CD4-positive, CD25-positive, alpha-beta regulatory T cell (primary cell): ENCODE results near the gene CD226. TPM values are rescaled to one million over a fixed set of nuclear protein-coding genes. Genes with fewer than 3 reads are reported as not detected.
A peak's percentile ranks its signal among the peaks of the same experiment; 100 is the strongest.

Source experiments
- ATAC-seq, 2 donors: fragments of 150-1000 bp; cut with Tn5 transposase; one replicate each; pipeline ENCODE4 v1.10.0; 2021; ENCODE audit warnings: low read depth in 2 of 2, moderate number of reproducible peaks in 2 of 2, moderate library complexity in 1 of 2
- DNase-seq, 3 donors: peaks; one replicate each; pipeline versions ENCODE4 v3.0.0 to v3.0.0-alpha.2; 2012 to 2022; ENCODE audit warnings: mixed read lengths in 1 of 3
- H3K27ac ChIP-seq: one replicate; pipeline ENCODE4 v1.7.0; 2013; ENCODE audit warnings: mild to moderate bottlenecking, low read length; ENCODE audit not compliant: insufficient read depth, poor library complexity, severe bottlenecking
- H3K27me3 ChIP-seq: one replicate; pipeline ENCODE4 v1.7.0; 2013; ENCODE audit warnings: low read length; ENCODE audit not compliant: control insufficient read depth, insufficient read depth
- H3K36me3 ChIP-seq: one replicate; pipeline ENCODE4 v1.7.0; 2013; ENCODE audit warnings: mild to moderate bottlenecking, low read length, moderate library complexity; ENCODE audit not compliant: control insufficient read depth, insufficient read depth
- H3K4me1 ChIP-seq: 2 replicates; pipeline ENCODE4 v1.7.0; 2013; ENCODE audit warnings: mild to moderate bottlenecking, low read length; ENCODE audit not compliant: insufficient read depth, control insufficient read depth, poor library complexity, severe bottlenecking
- H3K4me3 ChIP-seq: one replicate; pipeline ENCODE4 v1.7.0; 2013; ENCODE audit warnings: low read depth, mild to moderate bottlenecking, low read length, moderate library complexity
- H3K9me3 ChIP-seq, 2 experiments: 1 replicate in 1 of 2; 2 replicates in 1 of 2; pipeline ENCODE4 v1.7.0; 2013; ENCODE audit warnings: low read length in 2 of 2, mild to moderate bottlenecking in 1 of 2, moderate library complexity in 1 of 2; ENCODE audit not compliant: control insufficient read depth in 2 of 2
- H3K27ac Mint-ChIP-seq, 3 donors: one replicate each; pipeline ENCODE4 v1.8.0; 2020 to 2022; ENCODE audit warnings: mild to moderate bottlenecking in 3 of 3, mixed read lengths in 3 of 3, moderate library complexity in 2 of 3
- H3K27me3 Mint-ChIP-seq: one replicate; pipeline ENCODE4 v1.8.0; 2022; ENCODE audit warnings: mild to moderate bottlenecking, mixed read lengths
- H3K36me3 Mint-ChIP-seq: one replicate; pipeline ENCODE4 v1.8.0; 2020; ENCODE audit warnings: mixed read lengths
- H3K4me1 Mint-ChIP-seq, 4 donors: one replicate each; pipeline ENCODE4 v1.8.0; 2020 to 2022; ENCODE audit warnings: mixed read lengths in 4 of 4, mild to moderate bottlenecking in 1 of 4
- H3K4me3 Mint-ChIP-seq, 4 donors: one replicate each; pipeline ENCODE4 v1.8.0; 2020 to 2022; ENCODE audit warnings: mild to moderate bottlenecking in 4 of 4, mixed read lengths in 4 of 4, moderate library complexity in 3 of 4
- H3K9me3 Mint-ChIP-seq, 7 donors: one replicate each; pipeline ENCODE4 v1.8.0; 2020 to 2022; ENCODE audit warnings: mixed read lengths in 7 of 7, mild to moderate bottlenecking in 3 of 7, moderate library complexity in 2 of 7
- polyA plus RNA-seq, 4 donors: library from polyadenylated mRNA; unstranded; fragments of 300-500 nt; fragmentation: Illumina TruSeq; gene quantifications; one replicate each; pipeline ENCODE4 v1.2.3, GENCODE V29; 2021
- total RNA-seq: library from RNA; stranded (reverse); gene quantifications from one replicate; pipeline ENCODE4 v1.2.3, GENCODE V29; 2022

CD226 gene
- total RNA-seq (65.1 TPM), polyA plus RNA-seq (10 to 100 TPM; 14.8 to 26.1 (median 15.5) TPM)

- Histone ChIP-seq H3K36me3 (peaks cover 3% of the 10 kb centered on the region), H3K4me3 (peak within 1 kb of the TSS; percentile 82), H3K27ac (peak within 1 kb of the TSS; percentile 77), H3K27me3 (no peaks in the 10 kb centered on the region), H3K4me1 (peaks cover 54% of the 10 kb centered on the region), H3K9me3 (peaks cover 0 to under 1% of the 10 kb centered on the region in 2 experiments)
- ATAC-seq (peak; percentile 61 to 66), DNase-seq (peak; percentile 10 to 78 (median 41))
- H3K36me3 Mint-ChIP-seq, result peaks cover 5% of the 10 kb centered on the region
- no peak within 1 kb of the TSS for H3K4me3 Mint-ChIP-seq
- H3K9me3 Mint-ChIP-seq, result peaks cover 0 to 7% (median 1%) of the 10 kb centered on the region in 7 donors
- H3K27ac Mint-ChIP-seq, result no peak within 1 kb of the TSS
- H3K27me3 Mint-ChIP-seq, result no peaks in the 10 kb centered on the region
- H3K4me1 Mint-ChIP-seq, result peaks cover 15 to 51% (median 31%) of the 10 kb centered on the region in 4 donors
These were observed at the start of gene CD226 for GRCh38 chr18:69947361-69948133. Gene CD226, minus strand, starts transcription at chr18:69947873. Its CDS starts 467 bp downstream, at chr18:69947406.

- DNase-seq (no peak), ATAC-seq (no peak)
- Mint-ChIP-seq H3K27me3 (no peaks in the 10 kb centered on the region), H3K9me3 (peaks cover 0 to 6% (median 4%) of the 10 kb centered on the region in 7 donors), H3K27ac (peak overlapping the region; percentile 11 to 87 (median 25)), H3K4me1 (peaks cover 2 to 10% (median 7%) of the 10 kb centered on the region in 4 donors), H3K36me3 (peaks cover 46% of the 10 kb centered on the region), H3K4me3 (no peak overlapping the region)
- H3K27ac ChIP-seq, result no peak overlapping the region
- no peaks in the 10 kb centered on the region for H3K9me3 ChIP-seq
- H3K36me3 ChIP-seq, result peaks cover 2% of the 10 kb centered on the region
- no peaks in the 10 kb centered on the region for H3K4me1 ChIP-seq
- H3K4me3 ChIP-seq, result no peak overlapping the region
- no peaks in the 10 kb centered on the region for H3K27me3 ChIP-seq
These were observed 49.5 kb upstream of the CD226 start for GRCh38 chr18:69996951-69997798.

- peaks cover under 1% of the 10 kb centered on the region for H3K36me3 ChIP-seq
- H3K36me3 Mint-ChIP-seq, result peaks cover 41% of the 10 kb centered on the region
These were observed 48.7 kb upstream of the CD226 start for GRCh38 chr18:69996417-69996816.

GRCh38 chr18:69995774-69996173 lies 48.1 kb upstream of the CD226 start:
- H3K27ac ChIP-seq, result no peak overlapping the region
- no peak for DNase-seq
- H3K4me1 Mint-ChIP-seq, result peaks cover 0 to 8% (median 3%) of the 10 kb centered on the region in 4 donors
- H3K4me3 Mint-ChIP-seq, result no peak overlapping the region
- peaks cover 2 to 10% (median 6%) of the 10 kb centered on the region in 7 donors for H3K9me3 Mint-ChIP-seq
- H3K36me3 ChIP-seq, result no peaks in the 10 kb centered on the region
- no peaks in the 10 kb centered on the region for H3K4me1 ChIP-seq
- H3K4me3 ChIP-seq, result no peak overlapping the region
- no peaks in the 10 kb centered on the region for H3K27me3 ChIP-seq
- H3K27me3 Mint-ChIP-seq, result no peaks in the 10 kb centered on the region
- H3K36me3 Mint-ChIP-seq, result peaks cover 41% of the 10 kb centered on the region
- H3K9me3 ChIP-seq, result no peaks in the 10 kb centered on the region
- no peak for ATAC-seq
- H3K27ac Mint-ChIP-seq, result no peak overlapping the region

More at GRCh38 chr18:69996417-69996816, 48.7 kb upstream of the CD226 start:
- no peaks in the 10 kb centered on the region for H3K4me1 ChIP-seq
- Mint-ChIP-seq H3K27me3 (no peaks in the 10 kb centered on the region), H3K4me3 (no peak overlapping the region), H3K4me1 (peaks cover 0 to 8% (median 5%) of the 10 kb centered on the region in 4 donors), H3K9me3 (peaks cover 2 to 10% (median 4%) of the 10 kb centered on the region in 7 donors), H3K27ac (no peak overlapping the region)
- H3K27me3 ChIP-seq, result no peaks in the 10 kb centered on the region
- DNase-seq, result no peak
- no peak for ATAC-seq
- no peaks in the 10 kb centered on the region for H3K9me3 ChIP-seq
- H3K27ac ChIP-seq, result no peak overlapping the region
- H3K4me3 ChIP-seq, result no peak overlapping the region

- no peak overlapping the region for H3K4me3 ChIP-seq
- Mint-ChIP-seq H3K27ac (no peak overlapping the region), H3K4me3 (no peak overlapping the region), H3K27me3 (no peaks in the 10 kb centered on the region), H3K4me1 (peaks cover 0 to 8% (median 3%) of the 10 kb centered on the region in 4 donors), H3K9me3 (peaks cover 4 to 31% (median 10%) of the 10 kb centered on the region in 7 donors), H3K36me3 (peaks cover 54% of the 10 kb centered on the region)
- no peak overlapping the region for H3K27ac ChIP-seq
- no peaks in the 10 kb centered on the region for H3K4me1 ChIP-seq
- no peaks in the 10 kb centered on the region for H3K27me3 ChIP-seq
- H3K9me3 ChIP-seq, result peaks cover 4 to 11% of the 10 kb centered on the region in 2 experiments
- DNase-seq, result no peak
- no peaks in the 10 kb centered on the region for H3K36me3 ChIP-seq
- ATAC-seq, result no peak
These were observed 45.1 kb upstream of the CD226 start for GRCh38 chr18:69992776-69993175.

- Mint-ChIP-seq H3K4me3 (peak overlapping the region in 1 of 4 donors; percentile 17), H3K36me3 (peaks cover 43% of the 10 kb centered on the region), H3K27ac (no peak overlapping the region), H3K4me1 (peaks cover 0 to 3% (median 0%) of the 10 kb centered on the region in 4 donors), H3K27me3 (no peaks in the 10 kb centered on the region), H3K9me3 (peaks cover 1 to 41% (median 10%) of the 10 kb centered on the region in 7 donors)
- H3K4me3 ChIP-seq, result no peak overlapping the region
- DNase-seq (no peak), ATAC-seq (no peak)
- peaks cover 3% of the 10 kb centered on the region for H3K36me3 ChIP-seq
- H3K4me1 ChIP-seq, result no peaks in the 10 kb centered on the region
- H3K27me3 ChIP-seq, result no peaks in the 10 kb centered on the region
- peaks cover 15 to 17% of the 10 kb centered on the region in 2 experiments for H3K9me3 ChIP-seq
- no peak overlapping the region for H3K27ac ChIP-seq
These were observed 40.2 kb upstream of the CD226 start for GRCh38 chr18:69987870-69988269.

- ATAC-seq (no peak), DNase-seq (no peak)
- Mint-ChIP-seq H3K4me1 (peaks cover 5 to 24% (median 14%) of the 10 kb centered on the region in 4 donors), H3K27ac (no peak overlapping the region), H3K36me3 (peaks cover 38% of the 10 kb centered on the region), H3K9me3 (peaks cover 0 to 30% (median 8%) of the 10 kb centered on the region in 7 donors), H3K4me3 (no peak overlapping the region), H3K27me3 (no peaks in the 10 kb centered on the region)
- no peaks in the 10 kb centered on the region for H3K27me3 ChIP-seq
- peaks cover 3% of the 10 kb centered on the region for H3K36me3 ChIP-seq
- H3K9me3 ChIP-seq, result peaks cover 15 to 17% of the 10 kb centered on the region in 2 experiments
- H3K4me1 ChIP-seq, result no peaks in the 10 kb centered on the region
- H3K4me3 ChIP-seq, result no peak overlapping the region
- H3K27ac ChIP-seq, result no peak overlapping the region
These were observed 37.6 kb upstream of the CD226 start for GRCh38 chr18:69985239-69985638.
